GM18505 (cell line): ENCODE results near the gene MTHFS.
"Not testable (repeated sequence)": the region's sequence is repeated elsewhere in the genome, so short reads cannot be mapped to it uniquely, and the experiment has no call there.

Experiments
- ATAC-seq: cut with Tn5 transposase; IDR thresholded peaks from one replicate; pipeline ENCODE4 v1.9.1; 2021; ENCODE audit not compliant: unreplicated experiment
- POLR2A ChIP-seq: IDR thresholded peaks from 4 replicates; pipeline ENCODE4 v1.6.1; 2011; ENCODE audit warnings: borderline replicate concordance; ENCODE audit not compliant: insufficient read depth, insufficient read length; ENCODE audit errors: extremely low read depth

Gene MTHFS

GRCh38 chr15:79903144-79903543 lies 6.3 kb upstream of the MTHFS start:
- no peak for TF ChIP-seq POLR2A
- ATAC-seq = no peak

- no peak for TF ChIP-seq POLR2A
- peak; percentile 37 for ATAC-seq
These were observed 5.1 kb upstream of the MTHFS start for GRCh38 chr15:79901958-79902357.

- not testable (repeated sequence) for ATAC-seq
These were observed 4.1 kb upstream of the MTHFS start for GRCh38 chr15:79900818-79901378.

GRCh38 chr15:79900087-79900486 lies 3.3 kb upstream of the MTHFS start:
- ATAC-seq = no peak
- no peak for TF ChIP-seq POLR2A

- ATAC-seq = not testable (repeated sequence)
These were observed 2.0 kb upstream of the MTHFS start for GRCh38 chr15:79898786-79899185.

GRCh38 chr15:79898369-79898768 lies 1.6 kb upstream of the MTHFS start:
- TF ChIP-seq POLR2A = no peak
- ATAC-seq = no peak

GRCh38 chr15:79897701-79898113 lies 893 bp upstream of the MTHFS start:
- ATAC-seq = no peak
- TF ChIP-seq POLR2A = no peak

- no peak for ATAC-seq
- TF ChIP-seq POLR2A = no peak
These were observed 515 bp upstream of the MTHFS start for GRCh38 chr15:79897380-79897678.

GRCh38 chr15:79896131-79896633 lies 632 bp downstream of the MTHFS start:
- no peak for TF ChIP-seq POLR2A
- ATAC-seq = peak; percentile 37

GRCh38 chr15:79887054-79887930 lies 9.5 kb downstream of the MTHFS start:
- TF ChIP-seq POLR2A = no peak
- no peak for ATAC-seq

- ATAC-seq = no peak
- no peak for TF ChIP-seq POLR2A
These were observed 10.7 kb downstream of the MTHFS start for GRCh38 chr15:79886124-79886523.

GRCh38 chr15:79884204-79884596 lies 12.6 kb downstream of the MTHFS start:
- no peak for ATAC-seq
- no peak for TF ChIP-seq POLR2A

- TF ChIP-seq POLR2A = no peak
- ATAC-seq = no peak
These were observed 13.1 kb downstream of the MTHFS start for GRCh38 chr15:79883579-79884203.

- ATAC-seq = no peak
- TF ChIP-seq POLR2A = no peak
These were observed 15.1 kb downstream of the MTHFS start for GRCh38 chr15:79881668-79882067.
